Tibial nerve (tissue), 4 donors: ENCODE measurements around the gene NFKBIB. TPM values are rescaled to one million over a fixed set of nuclear protein-coding genes. Genes with fewer than 3 reads are reported as not detected.
A peak's percentile ranks its signal among the peaks of the same experiment; 100 is the strongest.

Experiments
- DNase-seq, 2 donors: peaks; one replicate each; pipeline ENCODE4 v3.0.0-alpha.2; 2019; ENCODE audit warnings: low spot score in 2 of 2
- H3K27ac ChIP-seq, 4 donors: fragments of 200-600 bp; sonication (generic) in 3 of 4; one replicate each; pipeline ENCODE4 v1.5.1; 2017 to 2019; ENCODE audit warnings: mild to moderate bottlenecking in 1 of 4
- H3K27me3 ChIP-seq, 2 donors: fragments of 200-600 bp; sonication (generic) in 1 of 2; one replicate each; pipeline versions ENCODE4 v1.5.1 to v1.6.0; 2017 to 2019
- H3K36me3 ChIP-seq, 3 donors: fragments of 200-600 bp; sonication (generic); one replicate each; pipeline ENCODE4 v1.5.1; 2018 to 2019
- H3K4me1 ChIP-seq, 4 donors: fragments of 200-600 bp; sonication (generic) in 3 of 4; one replicate each; pipeline ENCODE4 v1.5.1; 2017 to 2019
- H3K4me3 ChIP-seq, 4 donors: fragments of 200-600 bp; sonication (generic) in 3 of 4; one replicate each; pipeline ENCODE4 v1.5.1; 2017 to 2019; ENCODE audit warnings: mild to moderate bottlenecking in 1 of 4, moderate library complexity in 1 of 4
- H3K9me3 ChIP-seq, 4 donors: fragments of 200-600 bp; sonication (generic) in 3 of 4; one replicate each; pipeline ENCODE4 v1.5.1; 2017 to 2019
- CTCF ChIP-seq, 5 experiments: fragments of 200-600 bp in 3 of 5; fragments of 450-650 bp in 2 of 5; sonication (generic) in 3 of 5; IDR thresholded peaks; one replicate each; pipeline ENCODE4 v1.5.1; 2016 to 2019; ENCODE audit warnings: antibody characterized with exemption in 5 of 5, mild to moderate bottlenecking in 3 of 5, moderate library complexity in 2 of 5
- EP300 ChIP-seq, 2 donors: sonication (generic); formaldehyde crosslinking; IDR thresholded peaks; one replicate each; pipeline ENCODE4 v1.6.1; 2017; ENCODE audit warnings: antibody characterized with exemption in 2 of 2, mild to moderate bottlenecking in 1 of 2
- POLR2A ChIP-seq, 2 donors: fragments of 450-650 bp; IDR thresholded peaks; one replicate each; pipeline ENCODE4 v1.6.1; 2017; ENCODE audit warnings: antibody characterized with exemption in 2 of 2, mild to moderate bottlenecking in 2 of 2, moderate library complexity in 2 of 2
- WGBS, 2 donors: methylation state at CpG; one replicate each; pipeline ENCODE4 v1.1.5; 2018; 5-methylcytosine and 5-hydroxymethylcytosine counted together
- total RNA-seq, 4 donors: library from RNA; depleted of rRNA; stranded (reverse); fragments of >200 nt; gene quantifications; one replicate each; pipeline ENCODE4 v1.1.0, GENCODE V29; 2016

The NFKBIB gene
- total RNA-seq, 4 donors from 2014 or later: 16.0 to 33.0 (median 25.2) TPM

- Histone ChIP-seq H3K27me3 (no peaks in the 10 kb centered on the region), H3K9me3 (no peaks in the 10 kb centered on the region), H3K4me3 (no peak overlapping the region), H3K27ac (no peak overlapping the region), H3K4me1 (peaks cover 0 to 10% (median 7%) of the 10 kb centered on the region in 4 donors), H3K36me3 (peaks cover 0 to 23% (median 0%) of the 10 kb centered on the region in 3 donors)
- DNase-seq: no peak
- WGBS, 2 donors: 73 to 79% methylated on average over 3 of the region's 3 CpGs
- TF ChIP-seq POLR2A (IDR thresholded peaks at IDR 0.05) (no peak), CTCF (IDR thresholded peaks at IDR 0.05) (no peak), EP300 (IDR thresholded peaks at IDR 0.05) (no peak)
These were observed 51.4 kb downstream of the NFKBIB start for GRCh38 chr19:38951187-38951586.

- Histone ChIP-seq H3K27me3 (no peaks in the 10 kb centered on the region), H3K4me1 (peaks cover 0 to 10% (median 7%) of the 10 kb centered on the region in 4 donors), H3K36me3 (peaks cover 0 to 22% (median 0%) of the 10 kb centered on the region in 3 donors), H3K4me3 (no peak overlapping the region), H3K9me3 (no peaks in the 10 kb centered on the region), H3K27ac (no peak overlapping the region)
- WGBS, 2 donors: 71 to 72% methylated on average over 13 of the region's 13 CpGs
- TF ChIP-seq EP300 (IDR thresholded peaks at IDR 0.05) (no peak), CTCF (IDR thresholded peaks at IDR 0.05) (peak in 1 of 5 experiments; percentile 23)
- no peak for DNase-seq
These were observed 52.8 kb downstream of the NFKBIB start for GRCh38 chr19:38952395-38953165.

- Histone ChIP-seq H3K27me3 (no peaks in the 10 kb centered on the region), H3K4me1 (peaks cover 0 to 10% (median 7%) of the 10 kb centered on the region in 4 donors), H3K36me3 (peaks cover 0 to 14% (median 0%) of the 10 kb centered on the region in 3 donors), H3K27ac (no peak overlapping the region), H3K9me3 (no peaks in the 10 kb centered on the region), H3K4me3 (no peak overlapping the region)
- TF ChIP-seq CTCF (IDR thresholded peaks at IDR 0.05) (no peak), POLR2A (IDR thresholded peaks at IDR 0.05) (no peak), EP300 (IDR thresholded peaks at IDR 0.05) (no peak)
- DNase-seq: no peak
- WGBS, 2 donors: 76 to 79% methylated on average over 4 of the region's 4 CpGs
These were observed 53.9 kb downstream of the NFKBIB start for GRCh38 chr19:38953677-38954076.

- no peak for TF ChIP-seq CTCF (IDR thresholded peaks at IDR 0.05)
- no peaks in the 10 kb centered on the region for H3K9me3 ChIP-seq
These were observed 56.5 kb downstream of the NFKBIB start for GRCh38 chr19:38956264-38956663.

GRCh38 chr19:38958301-38958700, 58.5 kb downstream of the NFKBIB start:
- Histone ChIP-seq H3K36me3 (peaks cover 0 to 14% (median 0%) of the 10 kb centered on the region in 3 donors), H3K4me1 (peaks cover 0 to 11% (median 0%) of the 10 kb centered on the region in 4 donors)
- 83 to 97% methylated on average over 2 of the region's 2 CpGs for WGBS, 2 donors

More at GRCh38 chr19:38956264-38956663, 56.5 kb downstream of the NFKBIB start:
- no peak overlapping the region for H3K4me3 ChIP-seq
- DNase-seq: no peak
- no peak overlapping the region for H3K27ac ChIP-seq
- no peaks in the 10 kb centered on the region for H3K4me1 ChIP-seq
- peaks cover 0 to 14% (median 0%) of the 10 kb centered on the region in 3 donors for H3K36me3 ChIP-seq
- H3K27me3 ChIP-seq: no peaks in the 10 kb centered on the region
- 71 to 76% methylated on average over 2 of the region's 2 CpGs for WGBS, 2 donors

More at GRCh38 chr19:38958301-38958700, 58.5 kb downstream of the NFKBIB start:
- no peak for TF ChIP-seq POLR2A (IDR thresholded peaks at IDR 0.05)
- TF ChIP-seq CTCF (IDR thresholded peaks at IDR 0.05): no peak
- no peak for TF ChIP-seq EP300 (IDR thresholded peaks at IDR 0.05)
- Histone ChIP-seq H3K9me3 (no peaks in the 10 kb centered on the region), H3K4me3 (no peak overlapping the region), H3K27me3 (no peaks in the 10 kb centered on the region), H3K27ac (no peak overlapping the region)
- no peak for DNase-seq
